Medulla oblongata (tissue), 1 donor: ENCODE data around the gene ADRA2B.

Experiments used
- DNase-seq: peaks from one replicate; pipeline ENCODE4 v3.0.0-alpha.2; 2015; ENCODE audit errors: extremely low spot score

The ADRA2B gene

DNA sequence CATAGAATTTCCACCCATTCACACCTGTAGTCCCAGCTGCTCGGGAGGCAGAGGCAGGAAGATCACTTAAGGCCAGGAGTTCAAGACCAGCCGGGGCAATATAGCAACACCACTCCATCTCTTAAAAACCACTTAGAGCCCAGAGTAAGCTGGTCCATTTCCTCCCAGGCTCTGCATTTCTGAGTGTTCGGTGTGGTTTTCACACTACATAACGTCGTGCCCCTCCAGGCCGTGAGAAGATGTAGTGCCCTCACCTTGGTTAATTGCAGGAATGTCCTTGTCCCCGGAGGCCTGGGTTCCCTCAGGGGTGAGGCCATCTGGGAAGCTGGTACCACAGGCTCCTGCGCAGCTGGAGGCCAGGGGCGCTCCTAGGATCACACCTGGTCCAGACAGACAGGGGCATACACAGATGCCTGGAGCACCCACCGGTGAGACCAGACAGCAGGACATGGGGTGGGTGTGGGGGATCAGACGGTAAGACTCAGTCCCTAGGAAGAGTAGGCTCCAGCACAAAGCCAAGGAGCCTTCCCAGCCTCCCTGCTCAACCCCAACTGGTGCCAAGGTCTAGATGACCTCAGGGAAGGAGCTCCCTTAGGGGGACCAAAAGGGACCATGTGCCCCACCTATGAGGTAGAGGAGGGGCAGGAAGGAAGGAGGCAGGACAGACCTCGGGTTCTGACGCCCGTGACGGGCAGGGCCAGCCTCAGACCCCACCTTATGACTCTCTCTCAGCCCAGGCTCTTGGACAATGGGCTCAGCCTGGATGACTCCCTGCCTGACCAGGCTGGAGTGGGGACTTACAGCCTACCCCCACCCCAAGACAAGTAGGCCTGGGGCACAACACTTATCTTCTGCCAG is 21.2 kb upstream of the ADRA2B start:
- DNase-seq: no peak

DNA sequence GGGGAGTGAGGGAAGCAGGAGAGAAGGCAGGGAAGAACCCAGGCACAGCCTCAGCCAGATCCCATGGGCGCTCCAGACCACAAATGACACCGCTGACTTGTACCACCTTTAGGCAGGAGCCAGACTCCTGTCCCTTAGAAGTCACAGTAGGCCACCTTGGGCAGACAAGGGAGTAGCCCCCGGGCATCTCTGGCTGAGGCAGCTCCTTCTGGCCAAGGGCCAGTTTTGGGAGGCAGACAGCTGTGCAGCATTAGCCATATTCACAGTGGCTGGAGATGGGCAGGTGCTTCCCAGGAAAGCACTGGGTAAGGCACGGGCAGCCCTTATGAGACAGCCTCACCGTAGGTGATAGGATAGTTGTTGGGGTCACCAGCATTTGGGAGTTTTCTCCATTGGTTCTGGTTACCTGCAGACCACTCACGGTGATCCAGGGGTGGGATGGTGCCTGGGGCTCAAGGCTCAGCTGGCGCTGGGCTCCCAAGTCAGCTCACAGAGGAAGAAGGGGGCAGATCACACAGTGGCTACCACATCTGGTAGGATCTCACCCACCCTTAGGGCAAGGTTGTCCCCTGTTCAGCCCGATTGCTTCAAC is 19.9 kb upstream of the ADRA2B start:
- no peak for DNase-seq

DNA sequence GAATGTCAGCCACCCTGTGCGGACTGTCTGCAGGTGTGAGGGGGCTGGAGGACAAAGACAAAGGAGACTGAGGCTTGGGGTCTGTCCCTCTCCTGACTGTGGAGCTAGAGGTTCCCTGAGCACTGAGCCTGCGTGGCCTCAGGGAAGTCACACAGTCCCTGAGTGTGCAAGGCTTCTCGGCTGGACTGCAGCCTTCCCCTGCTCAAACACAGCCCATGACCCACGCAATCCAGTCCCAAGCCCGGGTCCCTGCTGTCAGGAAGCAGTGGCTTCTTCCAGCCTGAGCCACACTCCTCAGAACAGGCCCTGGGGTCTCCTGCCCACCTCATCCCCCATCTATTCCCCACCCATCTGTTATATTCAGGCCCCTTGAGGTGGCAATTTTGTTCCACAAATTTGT is 19.2 kb upstream of the ADRA2B start:
- no peak for DNase-seq

DNA sequence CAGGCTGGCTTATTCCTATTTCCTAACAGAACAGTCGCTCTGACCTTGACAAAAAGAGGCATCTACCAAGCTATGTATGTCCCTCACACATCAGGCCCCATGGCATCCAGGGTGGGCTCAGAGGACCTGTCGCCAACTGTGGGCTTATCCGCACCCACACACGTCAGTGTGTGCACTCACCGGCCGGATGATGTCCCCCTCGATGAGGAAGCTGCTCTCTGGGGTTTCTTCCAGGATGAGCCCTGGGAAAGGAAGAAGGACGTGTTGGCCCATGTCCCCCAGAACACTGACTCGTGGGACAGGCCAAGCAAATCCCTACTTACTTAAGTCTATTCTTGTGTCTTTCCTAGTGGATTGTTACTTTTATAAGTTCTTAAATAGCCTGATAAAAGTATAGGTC is 18.8 kb upstream of the ADRA2B start:
- no peak for DNase-seq

DNA sequence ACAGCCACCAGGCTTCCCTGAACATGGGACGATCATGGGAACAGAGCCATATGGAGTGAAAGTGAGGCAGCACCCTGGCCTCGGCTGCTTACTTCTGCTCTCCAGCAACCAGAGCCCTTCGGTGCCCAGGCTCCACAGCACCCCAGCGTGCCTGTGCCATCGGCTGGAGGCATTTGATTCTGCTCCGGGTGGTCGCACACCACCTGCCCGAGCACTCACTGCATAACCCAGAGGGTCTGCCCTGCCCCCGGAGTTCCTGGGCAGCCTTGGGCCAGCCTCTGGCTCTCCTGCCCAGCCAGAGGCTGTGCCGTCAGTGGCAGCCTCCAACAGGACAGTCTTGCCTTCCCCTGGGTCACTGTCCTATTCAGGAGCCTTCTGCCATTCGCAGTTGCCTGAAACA is 18.1 kb upstream of the ADRA2B start:
- DNase-seq: no peak

DNA sequence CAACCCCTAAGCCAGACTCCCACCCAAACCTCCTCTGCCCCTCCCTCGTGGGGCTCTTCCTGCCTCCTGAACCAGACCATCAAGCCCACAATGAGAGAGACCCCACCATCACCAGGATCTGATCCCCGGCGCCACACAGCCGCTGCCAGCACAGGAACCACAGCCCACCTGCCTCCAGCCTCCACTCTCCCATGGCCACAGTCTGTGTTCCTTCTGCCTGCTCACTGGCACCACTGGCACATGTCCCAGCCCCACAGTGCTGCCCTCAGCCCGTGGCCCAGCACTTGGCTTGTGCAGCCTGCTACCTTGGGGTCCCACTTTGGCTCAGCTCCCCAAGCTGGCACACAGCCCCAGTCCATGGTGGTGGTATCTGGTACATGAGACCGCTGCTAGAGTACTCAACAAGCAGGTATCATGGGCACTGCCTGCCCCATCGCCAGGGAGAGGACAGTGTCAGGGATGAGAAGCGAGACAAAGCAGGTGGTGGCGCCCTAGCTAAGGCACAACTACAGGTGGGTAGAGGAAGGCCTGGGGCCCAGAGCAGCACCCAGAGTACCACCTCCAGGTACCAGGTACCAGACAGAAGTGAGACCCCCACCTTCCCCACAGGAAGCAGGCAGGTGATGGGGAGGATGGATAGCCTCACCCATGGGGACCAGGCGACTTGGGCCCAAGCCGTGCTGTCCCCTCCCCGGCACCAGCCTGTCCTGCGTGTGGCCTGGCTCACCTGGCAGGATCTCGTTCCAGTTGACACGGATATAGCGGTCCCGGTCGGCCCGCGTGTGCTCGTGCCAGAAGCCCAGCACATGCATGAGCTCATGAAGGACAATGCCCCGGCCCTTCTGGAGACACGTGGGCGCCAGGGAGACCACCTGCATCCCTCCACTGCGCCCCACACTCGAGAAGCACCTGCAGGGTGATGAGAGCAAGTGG is 15.7 kb upstream of the ADRA2B start:
- DNase-seq: no peak

DNA sequence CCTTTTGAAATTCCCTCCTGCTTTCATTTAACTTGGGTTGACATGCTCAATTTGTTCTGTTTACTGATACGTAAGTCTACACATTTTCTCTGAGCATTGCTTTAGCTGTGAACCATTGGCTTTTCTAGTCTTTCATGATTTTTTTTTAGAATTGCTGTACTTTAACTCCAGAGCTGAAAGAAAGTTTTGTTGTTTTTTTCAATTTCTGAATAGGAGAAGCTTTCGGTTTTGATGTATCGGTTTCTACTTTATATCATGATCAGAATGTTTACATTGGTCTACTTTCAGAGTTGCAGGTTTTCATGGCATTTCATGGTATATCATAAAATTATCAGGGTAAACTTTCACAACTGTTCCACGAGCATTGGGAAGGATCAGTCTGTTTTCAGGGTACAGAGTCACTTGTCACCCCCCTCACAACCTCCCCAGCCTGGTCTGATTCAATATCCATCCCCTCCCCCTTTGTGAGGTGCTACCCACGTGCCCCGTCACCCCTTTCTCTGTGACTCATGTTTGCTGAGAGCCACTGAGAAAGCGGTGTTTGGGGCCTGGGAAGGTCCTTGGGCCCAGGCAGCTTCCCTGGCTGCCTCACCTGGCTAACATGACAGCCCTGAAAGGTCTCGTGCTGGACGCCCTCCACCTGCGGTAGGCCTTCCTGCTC is 14.9 kb upstream of the ADRA2B start:
- no peak for DNase-seq

DNA sequence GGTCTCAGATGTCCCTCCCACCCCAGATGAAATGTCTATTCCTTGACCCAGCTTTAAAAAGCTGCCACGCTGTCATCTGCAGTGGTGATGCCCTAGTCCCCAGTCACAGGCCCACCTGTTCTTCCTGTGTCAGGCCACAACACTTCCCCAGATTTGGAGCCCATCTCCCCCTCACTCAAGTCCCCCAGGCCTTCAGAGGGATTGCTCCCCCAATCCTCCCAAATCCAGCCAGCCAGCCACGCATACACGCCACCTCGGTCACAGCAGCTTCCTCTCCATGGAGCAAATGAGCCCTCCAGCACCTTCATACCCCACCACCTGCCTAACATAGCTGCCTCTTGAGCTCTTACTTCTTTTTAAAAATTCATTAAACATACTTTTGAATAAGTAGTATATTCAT is 14.1 kb upstream of the ADRA2B start:
- no peak for DNase-seq

DNA sequence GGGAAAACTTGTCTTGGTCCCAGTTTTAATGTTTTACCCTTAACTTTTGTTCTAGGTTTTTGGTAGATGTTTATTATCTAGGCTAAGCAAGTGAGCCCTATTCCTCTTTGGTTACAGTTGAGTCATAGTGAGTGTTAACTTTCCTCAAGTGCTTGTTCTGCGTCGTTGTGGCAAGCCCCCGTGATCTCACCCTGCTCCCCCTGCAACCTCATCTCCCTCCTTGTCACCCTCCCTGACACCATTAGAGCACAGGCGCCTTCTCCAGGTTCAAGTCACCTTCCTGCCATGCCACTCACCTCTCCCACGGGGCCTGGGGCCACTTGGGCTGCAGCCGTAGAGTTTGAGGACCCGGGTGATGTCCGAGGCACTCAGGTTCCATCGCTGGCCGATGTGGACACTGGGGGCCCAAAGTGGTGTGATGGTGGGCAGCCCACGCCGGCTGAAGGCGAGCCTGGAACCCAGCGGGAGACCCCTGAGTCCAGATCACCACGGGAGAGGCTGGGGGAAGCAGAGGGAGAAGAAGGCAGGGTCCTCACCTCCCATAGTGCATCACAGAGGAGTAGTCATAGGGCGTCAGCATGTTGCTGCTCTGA is 13.3 kb upstream of the ADRA2B start:
- no peak for DNase-seq

DNA sequence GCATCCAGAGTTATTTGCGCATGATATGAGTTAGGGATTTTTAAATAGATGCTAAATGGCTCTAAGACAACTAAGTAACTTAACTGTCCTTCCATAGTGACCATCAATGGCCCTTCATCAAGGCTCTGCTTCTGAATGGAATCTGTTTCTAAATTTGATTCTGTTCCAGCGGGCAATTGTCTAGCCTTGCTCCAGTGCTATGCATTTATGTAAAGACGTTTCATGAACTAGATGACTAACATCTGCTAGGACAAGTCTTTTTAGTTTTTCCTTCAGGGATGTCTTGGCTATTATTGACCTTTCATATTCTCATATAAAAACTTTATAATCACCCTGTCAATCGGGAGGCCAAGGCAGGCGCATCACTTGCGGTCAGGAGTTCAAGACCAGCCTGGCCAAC is 12.1 kb upstream of the ADRA2B start:
- DNase-seq: no peak

DNA sequence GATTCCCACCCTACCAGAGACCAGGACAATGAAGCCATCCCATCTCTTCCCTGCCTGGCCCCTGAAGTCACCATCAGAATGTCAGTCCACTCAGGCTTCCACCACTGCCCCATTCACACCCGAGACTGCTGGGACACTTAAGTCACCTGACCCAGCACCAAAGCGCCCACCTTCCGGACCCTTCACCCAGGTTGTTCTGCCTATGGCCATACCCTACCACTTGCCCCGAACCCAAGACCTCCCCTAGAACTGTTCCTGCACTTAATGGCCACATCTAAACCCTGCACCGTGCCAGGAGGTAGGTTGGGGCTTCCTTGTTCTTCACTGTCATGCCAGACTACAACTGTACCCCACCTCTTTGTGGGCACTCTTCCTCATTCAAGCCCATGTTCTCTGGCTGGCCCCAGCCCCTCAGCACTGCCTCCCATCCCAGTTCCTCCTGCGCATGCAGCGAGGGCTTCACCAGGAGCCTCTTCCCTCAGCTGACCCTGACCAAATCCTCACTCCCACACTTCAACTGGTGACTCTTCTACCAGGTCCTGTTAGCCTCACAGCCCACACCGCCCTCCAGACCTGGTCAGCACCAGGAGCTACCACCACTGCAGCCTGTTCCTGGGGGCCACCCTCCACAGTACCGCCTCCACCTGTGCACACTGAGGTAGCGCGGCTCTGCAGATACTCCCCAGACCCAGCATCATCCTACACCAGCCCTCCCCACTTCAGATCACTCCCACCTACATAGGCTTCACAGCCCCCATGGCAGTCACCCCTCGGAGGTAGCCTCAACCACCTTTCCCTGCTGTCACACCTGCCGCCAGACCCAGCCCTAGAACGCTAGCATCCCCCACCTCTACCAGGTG is 8.3 kb upstream of the ADRA2B start:
- DNase-seq: no peak

DNA sequence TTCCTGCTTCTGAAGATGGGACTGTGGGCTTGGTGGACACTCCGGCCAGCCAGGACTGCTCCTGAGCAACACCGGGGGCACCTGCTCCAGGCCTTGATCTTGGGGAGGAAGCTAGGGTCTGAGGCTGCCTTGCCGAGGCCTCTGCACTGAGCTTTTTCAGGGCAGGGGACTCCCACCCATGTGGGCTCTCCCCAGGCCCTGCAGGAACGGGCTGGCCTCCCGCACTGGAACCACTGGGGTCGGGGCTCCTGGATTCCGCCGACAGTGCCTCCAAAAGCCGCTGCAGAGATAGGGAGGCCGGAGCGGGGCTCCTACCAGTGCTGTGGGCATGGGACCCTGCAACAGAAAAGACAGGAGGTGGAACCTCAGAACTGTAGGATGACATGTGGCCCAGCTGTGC is 7.6 kb upstream of the ADRA2B start:
- no peak for DNase-seq

DNA sequence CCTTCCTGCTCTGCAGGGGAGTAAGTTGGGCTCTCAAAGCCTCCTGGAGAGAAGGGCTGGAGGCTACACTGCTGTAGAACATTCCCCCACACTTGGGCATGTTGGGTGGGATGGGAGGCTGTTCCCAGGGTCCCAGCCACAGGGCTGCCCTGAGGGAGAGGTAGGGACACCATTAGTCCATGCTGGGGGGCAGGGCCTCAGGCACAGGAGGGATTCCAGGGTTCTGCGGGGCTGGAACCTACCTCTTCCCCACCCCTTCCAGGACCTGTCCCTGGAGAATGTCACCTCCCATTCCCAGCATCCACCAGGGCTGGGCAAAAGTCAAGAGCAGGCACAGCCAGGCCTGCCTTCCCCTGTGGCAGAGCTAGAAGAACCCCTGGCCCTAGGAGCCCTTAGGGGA is 6.9 kb upstream of the ADRA2B start:
- DNase-seq: no peak

DNA sequence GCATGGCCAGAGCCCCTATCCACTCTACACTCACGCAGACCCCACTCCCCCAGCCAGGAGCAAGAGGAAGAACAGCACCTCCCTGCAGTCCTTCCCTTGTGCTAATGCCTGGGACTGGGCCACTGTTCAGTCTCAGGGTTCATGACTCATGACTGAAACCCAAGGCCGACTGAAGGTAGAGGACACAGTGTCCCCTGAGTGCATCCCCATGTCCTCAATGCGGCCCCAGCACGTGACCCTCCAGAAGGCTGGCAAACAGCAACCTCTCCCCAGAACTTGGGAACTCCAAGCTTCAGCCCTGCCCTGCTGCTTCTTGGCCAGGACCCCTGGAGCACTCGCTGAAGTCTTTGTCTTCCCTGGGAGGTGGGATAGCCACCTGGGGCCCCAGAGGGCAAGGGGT is 6.0 kb upstream of the ADRA2B start:
- DNase-seq: no peak

DNA sequence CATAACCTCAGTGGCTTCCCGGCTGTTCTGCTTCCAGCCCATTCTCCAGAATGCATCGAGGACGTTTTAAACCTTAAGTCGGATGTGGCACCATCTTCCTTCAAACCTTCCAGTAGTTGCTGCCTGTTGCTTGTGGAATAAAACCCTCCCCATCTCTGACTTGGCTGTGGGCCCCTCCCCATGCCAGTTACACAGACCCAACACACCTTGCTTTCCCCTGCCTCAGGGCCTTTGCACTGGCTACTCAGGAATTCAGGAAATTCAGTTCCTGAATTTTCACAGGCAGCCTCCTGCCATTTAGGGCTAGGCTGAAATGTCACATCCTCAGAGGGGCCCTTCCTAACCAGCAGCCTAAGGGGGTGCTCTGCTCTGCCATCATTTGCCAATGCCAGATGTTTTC is 5.0 kb upstream of the ADRA2B start:
- no peak for DNase-seq

DNA sequence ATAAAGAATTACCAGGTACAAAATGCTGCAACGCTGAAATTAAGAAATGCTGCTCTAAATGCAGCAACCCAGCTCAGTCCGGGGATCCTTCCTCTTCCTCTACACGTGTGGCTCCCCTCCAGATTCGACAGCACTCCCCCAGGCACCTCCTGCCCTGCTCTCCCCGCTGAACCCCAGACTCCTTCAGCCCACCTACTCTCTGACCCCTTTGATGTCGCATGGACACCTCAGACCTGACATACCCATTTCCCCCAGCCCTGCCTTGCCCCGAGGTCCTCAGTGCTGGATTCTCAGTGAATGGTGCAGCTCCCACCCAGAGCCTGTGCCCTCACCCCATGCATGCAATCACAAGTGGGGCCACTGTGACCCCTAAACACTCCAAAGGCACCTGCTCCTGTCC is 4.6 kb upstream of the ADRA2B start:
- DNase-seq: no peak

DNA sequence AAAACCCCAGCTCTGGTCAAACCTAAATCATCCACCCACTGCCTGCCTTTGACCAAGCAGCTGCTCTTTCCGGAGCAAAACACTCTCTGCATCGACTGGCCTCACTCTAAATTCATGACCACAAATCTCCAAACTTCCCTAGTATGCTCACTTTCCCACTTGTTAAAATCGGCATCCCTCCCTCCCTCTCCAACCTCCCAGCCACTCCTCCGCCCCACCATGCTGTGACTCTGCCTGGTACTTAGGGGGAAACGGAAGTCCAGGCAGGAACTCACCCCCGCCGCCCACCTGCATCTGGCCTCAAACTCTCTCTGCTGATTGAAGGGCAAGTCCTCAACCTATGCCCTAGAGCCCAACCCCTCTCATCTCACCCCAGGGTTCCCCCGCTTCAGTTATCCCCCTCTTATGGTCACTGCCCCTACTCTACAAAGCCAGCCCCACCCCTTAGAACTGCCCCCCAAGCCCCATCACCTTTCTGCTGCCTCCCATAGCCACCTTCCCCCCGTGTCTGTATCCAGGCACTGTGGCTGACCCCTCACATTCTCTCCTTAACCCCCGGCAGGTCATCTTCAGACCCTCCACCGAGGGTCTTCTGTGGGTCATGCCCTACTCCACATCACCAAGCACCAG is 3.8 kb upstream of the ADRA2B start:
- DNase-seq: no peak

DNA sequence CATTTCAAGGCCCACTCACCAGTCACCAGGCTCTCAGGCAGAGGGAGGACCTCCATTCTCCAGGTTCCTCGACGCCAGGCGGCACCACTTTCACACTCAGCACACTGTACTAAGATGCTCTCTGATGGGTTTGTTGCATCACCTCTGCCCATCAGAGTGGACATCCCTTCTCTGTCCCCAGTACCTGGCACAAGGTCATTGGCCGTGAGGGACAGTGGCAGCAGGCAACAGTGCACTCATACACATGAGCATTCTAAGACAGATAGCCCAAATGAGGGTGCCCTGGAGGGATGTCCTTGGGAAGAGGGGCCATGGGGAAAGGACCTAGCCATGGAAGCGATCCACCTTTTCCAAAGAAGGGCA is 3.0 kb upstream of the ADRA2B start:
- DNase-seq: no peak

DNA sequence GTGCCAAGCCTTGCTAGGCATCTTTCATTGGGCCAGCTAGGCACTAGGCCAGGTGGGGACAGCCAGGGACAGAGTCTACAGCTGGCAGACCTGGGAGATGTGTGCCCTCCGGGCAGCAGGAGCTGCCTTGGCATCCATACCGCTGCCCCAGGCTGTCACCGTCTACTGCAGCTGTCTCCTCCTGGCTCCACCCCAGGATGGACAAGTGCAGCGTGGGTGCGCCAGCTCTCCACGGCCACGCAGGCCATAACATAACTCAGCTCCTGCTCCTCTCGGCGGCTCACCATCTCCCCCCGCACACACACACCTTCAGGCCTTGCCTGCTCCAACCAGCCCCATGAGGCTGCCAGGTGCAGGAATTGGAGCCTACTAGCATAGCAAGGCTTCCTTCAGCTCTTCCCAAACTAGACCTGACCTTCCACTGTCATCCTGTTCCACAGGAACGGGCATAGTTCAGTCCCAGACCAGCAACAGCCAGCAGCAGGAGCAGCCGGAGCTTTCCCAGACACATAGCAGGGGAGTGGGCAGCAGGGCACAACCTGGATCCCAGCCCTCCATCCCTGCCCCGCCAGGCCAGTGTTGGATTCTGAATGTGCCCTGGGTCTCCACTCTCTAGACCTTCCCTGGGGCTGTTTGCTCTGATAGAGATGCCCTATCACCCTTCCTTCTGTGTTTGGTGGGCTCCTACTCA is 2.5 kb upstream of the ADRA2B start:
- no peak for DNase-seq
